Astrocyte of the cerebellum (primary cell): Measurements from ENCODE around the gene DARS2.
"Not testable (repeated sequence)": the region's sequence is repeated elsewhere in the genome, so short reads cannot be mapped to it uniquely, and the experiment has no call there.

ENCODE experiments used
- DNase-seq: peaks from one replicate; pipeline ENCODE4 v3.0.0-alpha.2; 2011; ENCODE audit warnings: low read depth
- H3K4me3 ChIP-seq: 2 replicates; pipeline ENCODE4 v1.5.1; 2011; ENCODE audit warnings: mild to moderate bottlenecking, low read depth, low read length, moderate library complexity
- CTCF ChIP-seq: IDR thresholded peaks from 2 replicates; pipeline ENCODE4 v1.5.1; 2012; ENCODE audit warnings: low read length, low read depth, moderate library complexity, mild to moderate bottlenecking; ENCODE audit errors: missing control alignments
- in situ Hi-C: cut with HindIII; loops from 2 replicates; pipeline ENCODE4 v1.10.0; 2017; ENCODE audit warnings: low sequenced_read_pairs

DARS2 gene

GRCh38 chr1:173870252-173871075 lies 46.0 kb downstream of the DARS2 start:
- no peak overlapping the region for H3K4me3 ChIP-seq
- no peak for TF ChIP-seq CTCF
- in situ Hi-C loops: no loop called here
- DNase-seq: no peak

- TF ChIP-seq CTCF: no peak
- in situ Hi-C loops: no loop called here
- no peak for DNase-seq
- no peak overlapping the region for H3K4me3 ChIP-seq
These were observed 46.6 kb downstream of the DARS2 start for GRCh38 chr1:173871091-173871490.

GRCh38 chr1:173871500-173871899 lies 47.0 kb downstream of the DARS2 start:
- no peak for TF ChIP-seq CTCF
- DNase-seq: no peak
- H3K4me3 ChIP-seq: no peak overlapping the region
- in situ Hi-C loops: no loop called here

- TF ChIP-seq CTCF: no peak
- in situ Hi-C loops: no loop called here
- no peak for DNase-seq
- no peak overlapping the region for H3K4me3 ChIP-seq
These were observed 52.3 kb downstream of the DARS2 start for GRCh38 chr1:173876732-173877131.

GRCh38 chr1:173878251-173878650 lies 53.8 kb downstream of the DARS2 start:
- H3K4me3 ChIP-seq: no peak overlapping the region
- no peak for TF ChIP-seq CTCF
- in situ Hi-C loops: no loop called here
- no peak for DNase-seq

GRCh38 chr1:173881117-173881516 lies 56.6 kb downstream of the DARS2 start:
- H3K4me3 ChIP-seq, DNase-seq, in situ Hi-C loops: not testable (repeated sequence)

- H3K4me3 ChIP-seq: no peak overlapping the region
- DNase-seq: no peak
- in situ Hi-C loops: no loop called here
- no peak for TF ChIP-seq CTCF
These were observed 60.2 kb downstream of the DARS2 start for GRCh38 chr1:173884701-173885100.
